Glutamatergic neuron (in vitro differentiated cells): ENCODE measurements around the gene ARHGEF39. TPM values are rescaled to one million over a fixed set of nuclear protein-coding genes. Genes with fewer than 3 reads are reported as not detected.
"Not testable (repeated sequence)": the region's sequence is repeated elsewhere in the genome, so short reads cannot be mapped to it uniquely, and the experiment has no call there.

Experiments
- DNase-seq: peaks from one replicate; pipeline ENCODE4 v3.0.0; 2022
- H3K27ac Mint-ChIP-seq: one replicate; pipeline ENCODE4 v1.8.0; 2020; ENCODE audit warnings: mild to moderate bottlenecking, mixed read lengths, inconsistent platforms; ENCODE audit not compliant: unreplicated experiment
- H3K27me3 Mint-ChIP-seq: one replicate; pipeline ENCODE4 v1.8.0; 2020; ENCODE audit warnings: mild to moderate bottlenecking, moderate library complexity, mixed read lengths, inconsistent platforms; ENCODE audit not compliant: unreplicated experiment
- H3K36me3 Mint-ChIP-seq: one replicate; pipeline ENCODE4 v1.8.0; 2020; ENCODE audit warnings: mild to moderate bottlenecking, mixed read lengths, inconsistent platforms; ENCODE audit not compliant: unreplicated experiment
- H3K4me1 Mint-ChIP-seq: one replicate; pipeline ENCODE4 v1.8.0; 2020; ENCODE audit warnings: mild to moderate bottlenecking, low read depth, mixed read lengths, inconsistent platforms; ENCODE audit not compliant: unreplicated experiment
- H3K4me3 Mint-ChIP-seq: one replicate; pipeline ENCODE4 v1.8.0; 2020; ENCODE audit warnings: mild to moderate bottlenecking, mixed read lengths, inconsistent platforms; ENCODE audit not compliant: unreplicated experiment
- H3K9me3 Mint-ChIP-seq: one replicate; pipeline ENCODE4 v1.8.0; 2020; ENCODE audit warnings: mild to moderate bottlenecking, moderate library complexity, mixed read lengths, inconsistent platforms; ENCODE audit not compliant: unreplicated experiment
- CTCF ChIP-seq: fragments of 200-600 bp; sonication (generic); IDR thresholded peaks from one replicate; pipeline ENCODE4 v1.5.0; 2021; ENCODE audit not compliant: partially characterized antibody, unreplicated experiment
- total RNA-seq: library from RNA; stranded (reverse); fragmentation: NEBNext Ultra II Directional; extraction: Animal tissue kit (Norgen Biotek cat#: 25700); gene quantifications from one replicate; pipeline ENCODE4 v1.2.1, GENCODE V29; 2021; ENCODE audit not compliant: unreplicated experiment

Gene ARHGEF39
- total RNA-seq, 1 donor from 2014 or later, result 2.6 TPM

DNA sequence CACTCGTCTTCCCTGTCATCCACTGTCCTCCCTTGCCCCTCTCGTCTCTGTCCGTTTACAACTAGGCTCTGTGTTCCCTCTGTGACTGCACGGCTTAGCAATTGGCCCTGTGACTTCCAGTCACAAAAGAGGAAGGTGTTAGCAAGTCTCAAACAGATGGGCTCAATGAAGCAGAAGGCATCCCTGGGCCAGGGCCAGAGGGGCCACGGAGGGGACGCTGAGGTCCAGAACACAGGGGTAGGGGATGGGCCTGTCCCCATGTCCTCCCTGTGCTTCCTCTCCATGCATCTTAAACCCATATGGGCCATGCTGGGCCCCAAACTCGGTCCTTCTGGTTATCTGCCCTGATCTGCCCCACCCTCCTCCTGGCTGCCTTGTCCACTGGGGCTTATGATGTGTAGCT lies 46.7 kb downstream of the ARHGEF39 start, which contains the start of gene CD72:
TSS of gene CD72 (minus strand) at position 89 of the 403 bp plus-strand sequence. CDS start 110 bp downstream, outside the sequence.
- Mint-ChIP-seq H3K4me1 (peaks cover 6% of the 10 kb centered on the region), H3K9me3 (peaks cover 4% of the 10 kb centered on the region), H3K36me3 (peaks cover 8% of the 10 kb centered on the region), H3K4me3 (peak within 1 kb of the TSS; percentile 83), H3K27me3 (peaks cover 21% of the 10 kb centered on the region), H3K27ac (no peak within 1 kb of the TSS)
- DNase-seq, result no peak
- no peak for TF ChIP-seq CTCF

DNA sequence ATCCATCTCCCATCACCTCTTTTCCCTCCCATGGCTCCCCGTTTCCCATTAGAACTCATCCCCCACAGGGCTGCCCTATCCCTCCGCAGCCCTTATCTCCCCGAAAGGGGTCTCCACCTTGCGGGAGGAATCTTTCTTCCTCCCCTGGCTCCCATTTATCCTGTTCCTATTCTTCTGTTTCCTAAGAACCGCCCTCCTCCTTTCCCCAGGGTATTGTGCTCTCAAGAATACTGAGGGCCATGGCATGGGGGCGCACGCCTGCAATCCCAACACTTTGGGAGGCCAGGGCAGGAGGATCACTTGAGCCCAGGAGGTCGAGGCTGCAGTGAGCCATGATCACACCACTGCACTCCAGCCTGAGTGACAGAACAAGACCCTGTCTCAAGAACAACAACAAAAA lies 47.4 kb downstream of the ARHGEF39 start:
- H3K36me3 Mint-ChIP-seq, result peaks cover 8% of the 10 kb centered on the region
- H3K27me3 Mint-ChIP-seq, result peaks cover 23% of the 10 kb centered on the region
- peaks cover 4% of the 10 kb centered on the region for H3K9me3 Mint-ChIP-seq
- no peak for DNase-seq
- H3K27ac Mint-ChIP-seq, result no peak overlapping the region
- H3K4me1 Mint-ChIP-seq, result peaks cover 6% of the 10 kb centered on the region
- no peak for TF ChIP-seq CTCF
- H3K4me3 Mint-ChIP-seq, result peak overlapping the region; percentile 83

- H3K4me1 Mint-ChIP-seq, result peaks cover 6% of the 10 kb centered on the region
- peak overlapping the region; percentile 83 for H3K4me3 Mint-ChIP-seq
- peaks cover 4% of the 10 kb centered on the region for H3K9me3 Mint-ChIP-seq
- peaks cover 23% of the 10 kb centered on the region for H3K27me3 Mint-ChIP-seq
- TF ChIP-seq CTCF, result no peak
- H3K36me3 Mint-ChIP-seq, result peaks cover 8% of the 10 kb centered on the region
- no peak overlapping the region for H3K27ac Mint-ChIP-seq
- DNase-seq, result peak; percentile 70
Measured at GRCh38 chr9:35616681-35617459, 48.1 kb downstream of the ARHGEF39 start.

DNA sequence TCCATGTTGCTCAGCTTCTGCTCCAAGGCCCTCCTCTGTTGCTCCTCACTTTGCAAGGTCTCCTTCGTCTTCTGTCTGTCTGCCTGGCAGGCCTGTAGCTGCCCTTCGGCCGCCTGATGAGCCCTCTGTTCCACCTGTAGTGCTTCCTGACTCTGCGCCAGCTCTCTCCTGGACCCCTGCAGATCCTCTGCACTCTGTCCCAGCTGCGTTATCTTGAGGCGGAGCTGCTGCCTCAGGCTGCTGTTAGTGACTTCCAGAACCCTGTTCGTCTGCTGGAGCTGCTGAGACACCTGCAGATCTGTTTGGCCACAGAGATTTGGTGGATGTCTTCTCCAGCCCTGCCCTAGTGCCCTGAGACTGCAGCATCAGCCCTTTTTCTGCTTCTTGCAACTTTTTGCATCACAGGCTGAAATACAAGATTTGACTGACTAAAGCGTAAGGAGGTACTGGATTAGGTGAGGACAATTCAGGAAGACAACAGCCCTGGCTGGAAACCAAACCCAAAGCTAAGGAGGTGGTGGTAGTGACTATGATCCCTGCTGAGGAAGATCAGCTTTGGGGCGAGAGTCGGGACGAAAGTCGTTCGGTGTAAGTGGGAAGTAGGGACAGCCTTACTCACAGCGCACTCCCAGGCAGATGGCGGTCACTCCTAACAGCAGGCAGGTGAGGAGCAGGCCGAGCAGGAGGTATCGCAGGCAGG lies 48.9 kb downstream of the ARHGEF39 start:
- peaks cover 6% of the 10 kb centered on the region for H3K4me1 Mint-ChIP-seq
- no peak for DNase-seq
- peaks cover 8% of the 10 kb centered on the region for H3K36me3 Mint-ChIP-seq
- no peak for TF ChIP-seq CTCF
- peak overlapping the region; percentile 57 for H3K4me3 Mint-ChIP-seq
- peaks cover 23% of the 10 kb centered on the region for H3K27me3 Mint-ChIP-seq
- peaks cover 4% of the 10 kb centered on the region for H3K9me3 Mint-ChIP-seq
- peak overlapping the region; percentile 37 for H3K27ac Mint-ChIP-seq

GRCh38 chr9:35612843-35613242 lies 52.2 kb downstream of the ARHGEF39 start:
- TF ChIP-seq CTCF, result no peak
- DNase-seq, result no peak
- Mint-ChIP-seq H3K9me3 (peaks cover 4% of the 10 kb centered on the region), H3K4me1 (peaks cover 4% of the 10 kb centered on the region), H3K4me3 (no peak overlapping the region), H3K27ac (no peak overlapping the region), H3K36me3 (peaks cover 8% of the 10 kb centered on the region), H3K27me3 (peaks cover 20% of the 10 kb centered on the region)

DNA sequence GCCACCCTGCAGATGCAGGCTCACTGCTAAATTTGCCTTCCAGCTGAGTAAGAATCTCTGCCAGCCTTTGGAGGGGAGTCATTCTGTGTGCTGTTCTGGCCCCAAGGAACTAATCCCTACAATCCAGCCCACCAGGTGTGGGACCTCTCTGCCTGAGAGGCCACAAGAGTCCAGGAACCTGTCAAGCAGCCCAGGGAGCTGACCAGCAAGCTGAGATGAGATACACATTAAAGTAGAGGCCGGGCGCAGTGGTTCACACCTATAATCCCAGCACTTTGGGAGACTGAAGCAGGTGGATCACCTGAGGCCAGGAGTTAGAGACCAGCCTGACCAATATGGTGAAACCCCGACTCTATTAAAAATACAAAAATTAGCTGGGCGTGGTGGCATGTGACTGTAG lies 52.9 kb downstream of the ARHGEF39 start:
- not testable (repeated sequence) for H3K36me3 Mint-ChIP-seq, H3K27ac Mint-ChIP-seq, DNase-seq, H3K9me3 Mint-ChIP-seq, H3K4me1 Mint-ChIP-seq, H3K4me3 Mint-ChIP-seq
- H3K27me3 Mint-ChIP-seq, result peaks cover 16% of the 10 kb centered on the region
